VCaP (cell line): ENCODE measurements around the gene GNPTG.

Source experiments
- H3K27ac ChIP-seq: fragments of 450-650 bp; 2 replicates; pipeline ENCODE4 v1.5.1; 2017
- TF ChIP-seq, protein P1 (sequence below): fragments of 450-650 bp; conservative IDR thresholded peaks from 2 replicates; pipeline ENCODE4 v1.5.1; 2017; ENCODE audit warnings: mild to moderate bottlenecking, moderate library complexity

The GNPTG gene

DNA sequence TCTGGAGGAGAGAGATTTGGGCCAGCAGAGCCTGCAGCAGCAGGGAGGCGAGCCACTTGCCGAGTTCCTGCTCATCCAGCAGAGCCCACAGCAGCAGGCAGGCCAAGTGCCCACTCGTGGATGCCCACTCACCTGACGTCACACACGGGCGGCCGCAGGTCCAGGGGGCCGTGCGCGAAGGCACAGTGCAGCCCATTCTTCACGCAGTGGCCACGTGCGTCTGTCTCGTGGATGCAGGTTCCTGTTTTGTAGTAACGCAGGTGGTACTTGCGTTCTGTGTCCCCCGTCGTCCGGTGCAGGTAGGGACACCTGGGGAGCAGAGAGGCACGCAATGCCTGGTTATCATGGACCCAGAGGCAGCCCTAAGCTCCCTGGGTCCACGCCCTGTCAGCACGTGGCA lies 51.3 kb downstream of the GNPTG start:
- TF ChIP-seq, protein P1, sequence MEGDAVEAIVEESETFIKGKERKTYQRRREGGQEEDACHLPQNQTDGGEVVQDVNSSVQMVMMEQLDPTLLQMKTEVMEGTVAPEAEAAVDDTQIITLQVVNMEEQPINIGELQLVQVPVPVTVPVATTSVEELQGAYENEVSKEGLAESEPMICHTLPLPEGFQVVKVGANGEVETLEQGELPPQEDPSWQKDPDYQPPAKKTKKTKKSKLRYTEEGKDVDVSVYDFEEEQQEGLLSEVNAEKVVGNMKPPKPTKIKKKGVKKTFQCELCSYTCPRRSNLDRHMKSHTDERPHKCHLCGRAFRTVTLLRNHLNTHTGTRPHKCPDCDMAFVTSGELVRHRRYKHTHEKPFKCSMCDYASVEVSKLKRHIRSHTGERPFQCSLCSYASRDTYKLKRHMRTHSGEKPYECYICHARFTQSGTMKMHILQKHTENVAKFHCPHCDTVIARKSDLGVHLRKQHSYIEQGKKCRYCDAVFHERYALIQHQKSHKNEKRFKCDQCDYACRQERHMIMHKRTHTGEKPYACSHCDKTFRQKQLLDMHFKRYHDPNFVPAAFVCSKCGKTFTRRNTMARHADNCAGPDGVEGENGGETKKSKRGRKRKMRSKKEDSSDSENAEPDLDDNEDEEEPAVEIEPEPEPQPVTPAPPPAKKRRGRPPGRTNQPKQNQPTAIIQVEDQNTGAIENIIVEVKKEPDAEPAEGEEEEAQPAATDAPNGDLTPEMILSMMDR = no peak
- no peak overlapping the region for H3K27ac ChIP-seq

DNA sequence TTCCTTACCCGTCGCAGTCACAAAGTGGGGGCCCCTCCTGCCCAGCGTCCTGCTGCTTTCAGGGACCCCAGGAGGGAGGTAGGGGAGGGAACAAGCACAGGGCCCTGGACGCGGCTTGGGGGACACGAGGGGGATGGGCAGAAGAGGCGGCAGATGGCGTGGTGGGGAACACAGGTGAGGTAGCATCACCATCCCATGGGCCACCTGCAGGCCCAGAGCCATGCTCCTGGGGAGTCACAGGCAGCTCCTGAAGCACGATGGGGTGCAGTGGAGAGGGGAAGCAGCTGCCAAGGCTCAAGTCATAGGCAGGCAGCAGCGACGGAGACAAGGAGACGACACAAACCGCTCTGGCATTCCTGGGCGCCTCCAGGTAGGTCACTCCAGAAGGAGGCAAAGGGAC lies 52.0 kb downstream of the GNPTG start:
- TF ChIP-seq, protein P1 = no peak
- H3K27ac ChIP-seq = no peak overlapping the region

DNA sequence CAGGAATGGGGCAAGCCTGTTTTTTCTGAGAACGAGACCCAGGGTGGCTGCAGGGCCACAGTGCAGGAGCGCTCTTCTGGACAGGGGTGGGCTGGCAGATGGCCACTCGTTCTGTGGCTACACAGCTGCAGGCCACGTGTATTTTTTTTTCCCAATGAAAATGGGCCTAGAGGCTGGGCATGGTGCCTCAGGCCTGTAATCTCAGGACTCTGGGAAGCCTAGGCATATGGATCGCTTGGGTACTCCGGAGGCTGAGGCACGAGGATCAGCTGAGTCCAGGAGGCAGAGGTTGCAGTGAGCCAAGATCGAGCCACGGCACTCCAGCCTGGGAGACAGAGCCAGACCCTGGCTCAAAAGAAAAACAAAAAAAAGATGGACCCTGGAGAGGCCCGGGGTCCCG lies 56.0 kb downstream of the GNPTG start:
- no peak overlapping the region; the same call in 1 of the 2 replicates for H3K27ac ChIP-seq
- TF ChIP-seq, protein P1 = no peak

DNA sequence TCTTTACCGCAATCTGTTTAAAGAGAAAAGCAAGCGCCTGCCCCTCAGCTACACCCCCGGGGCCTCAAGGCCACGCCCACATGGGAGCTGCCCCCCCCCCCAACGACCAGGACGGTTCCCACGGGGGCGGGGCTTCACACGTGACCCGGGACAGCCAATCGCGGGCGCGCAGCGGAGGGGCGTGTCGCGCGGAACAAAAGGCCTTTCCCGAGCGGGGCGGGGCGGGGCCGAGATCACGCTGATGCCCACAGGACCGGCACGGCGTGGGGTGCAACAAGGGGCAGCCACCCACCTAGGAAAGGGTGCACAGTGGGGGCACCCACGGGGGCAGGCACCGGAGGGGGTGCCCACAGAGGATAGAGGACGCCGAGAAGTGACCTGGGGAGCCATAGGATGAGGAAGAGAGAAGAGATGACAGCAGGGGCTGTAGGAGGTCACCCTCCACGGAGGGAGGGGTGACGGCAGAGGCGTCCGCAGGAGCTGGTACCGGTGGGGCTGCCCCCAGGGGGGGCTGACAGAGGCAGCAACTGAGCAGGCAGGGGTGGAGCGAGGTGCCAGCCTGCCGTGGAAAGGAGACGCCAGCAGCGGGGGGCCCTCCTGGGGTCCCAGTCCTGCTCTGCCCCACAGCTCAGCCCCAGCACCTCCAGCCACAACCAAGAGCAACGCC lies 56.6 kb downstream of the GNPTG start:
- TF ChIP-seq, protein P1 = no peak
- H3K27ac ChIP-seq = no peak overlapping the region; the same call in 1 of the 2 replicates

DNA sequence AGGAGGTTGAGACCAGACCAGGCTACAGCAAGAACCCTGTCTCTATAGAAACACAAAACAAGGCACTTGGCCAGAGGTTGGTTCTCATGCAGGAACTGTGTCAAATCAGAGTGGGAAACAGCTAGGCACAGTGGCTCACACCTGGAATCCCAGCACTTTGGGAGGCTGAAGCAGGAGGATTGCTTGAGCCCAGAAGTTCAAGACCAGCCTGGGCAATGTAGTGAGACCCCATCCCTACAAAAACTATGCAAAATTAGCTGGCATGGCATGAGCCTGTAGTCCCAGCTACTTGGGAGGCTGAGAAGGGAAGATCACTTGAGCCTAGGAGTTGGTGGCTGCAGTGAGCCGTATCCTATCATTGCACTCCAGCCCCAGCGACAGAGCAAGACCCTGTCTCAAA lies 61.1 kb downstream of the GNPTG start:
- TF ChIP-seq, protein P1 = no peak
- H3K27ac ChIP-seq = no peak overlapping the region
